IPS DF 4.7 (cell line): Measurements from ENCODE around the gene COPZ1.

ENCODE experiments used
- DNase-seq: peaks from one replicate; pipeline ENCODE4 v3.0.0-alpha.2; 2013; ENCODE audit warnings: low spot score; ENCODE audit errors: extremely low read depth

Gene COPZ1

GRCh38 chr12:54394281-54394719, 69.4 kb downstream of the COPZ1 start:
- DNase-seq, result no peak

GRCh38 chr12:54394986-54395385, 70.1 kb downstream of the COPZ1 start:
- DNase-seq, result no peak

DNA sequence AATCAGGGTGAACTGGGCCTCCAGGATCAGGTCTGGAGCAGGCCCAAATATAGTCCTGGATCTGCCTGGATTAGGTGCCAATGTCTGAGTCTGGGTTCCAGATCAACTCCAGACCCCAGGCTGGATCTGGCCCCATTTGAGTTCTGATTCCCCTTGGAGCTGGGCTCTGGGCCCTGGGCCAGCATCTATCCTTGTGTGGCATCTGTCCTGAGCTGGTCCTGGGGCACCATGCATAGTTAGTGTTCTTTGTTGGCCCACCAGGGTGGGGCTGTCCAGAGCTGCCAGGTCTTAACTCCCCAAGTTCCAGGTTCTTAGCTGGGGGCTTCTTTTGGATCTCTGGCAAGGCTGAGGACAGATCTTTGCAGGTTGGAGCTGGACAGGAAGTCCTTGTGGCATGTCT, 70.6 kb downstream of the COPZ1 start:
- DNase-seq, result no peak

- DNase-seq, result no peak
These were observed 72.2 kb downstream of the COPZ1 start for GRCh38 chr12:54397157-54397556.

DNA sequence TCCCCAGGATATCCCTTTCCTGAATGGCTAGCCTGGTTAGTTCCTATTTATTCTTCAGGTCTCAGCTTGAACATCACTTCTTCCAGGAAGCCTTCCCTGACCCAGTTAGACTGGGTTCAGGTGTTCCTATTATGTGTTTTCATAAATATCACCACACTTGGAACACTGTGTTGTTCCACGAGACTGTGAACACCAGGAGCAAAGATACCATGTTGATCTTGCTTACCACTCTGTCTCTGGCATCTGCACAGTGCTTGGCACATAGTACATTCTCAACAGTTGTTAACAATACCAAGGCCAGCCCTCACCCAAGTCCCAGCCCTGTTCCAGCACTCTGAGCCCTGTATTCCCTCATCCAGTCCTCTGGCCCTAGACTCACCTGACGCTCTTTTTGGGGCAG, 73.3 kb downstream of the COPZ1 start:
- DNase-seq, result no peak

- no peak for DNase-seq
These were observed 74.3 kb downstream of the COPZ1 start for GRCh38 chr12:54398995-54399793.

DNA sequence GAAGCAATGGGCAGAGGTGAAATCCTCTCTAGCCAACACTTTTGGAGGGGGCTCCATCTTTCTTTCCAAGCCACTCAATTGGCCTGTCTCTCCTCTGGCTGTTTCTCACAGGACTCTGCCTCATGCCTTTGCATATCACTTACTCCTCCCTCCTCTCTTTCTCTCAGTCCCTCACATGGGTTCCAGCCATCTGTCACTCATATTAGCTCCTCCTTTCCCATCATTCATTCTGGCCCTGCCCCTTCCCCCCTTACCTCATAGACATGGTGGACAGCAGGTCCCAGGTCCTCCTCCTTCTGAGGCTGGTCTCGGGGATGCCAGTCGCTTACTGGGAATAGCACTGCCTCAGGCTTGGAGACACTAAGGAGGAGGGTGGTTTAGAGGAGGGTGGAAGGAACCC, 76.2 kb downstream of the COPZ1 start:
- DNase-seq, result no peak
